Measurements from ENCODE around the gene KIF18B. TPM values are rescaled to one million over a fixed set of nuclear protein-coding genes. Genes with fewer than 3 reads are reported as not detected.
A peak's percentile ranks its signal among the peaks of the same experiment; 100 is the strongest.

Gene KIF18B
- total and polyA plus RNA-seq, 2 of the 13 experiments (the other 11 are each of a cell fraction or from before 2014, with no cell fraction given), result 15.2 to 15.3 TPM

GRCh38 chr17:44947461-44948314 lies at the start of gene KIF18B (continued):
- TF ChIP-seq, protein P1, sequence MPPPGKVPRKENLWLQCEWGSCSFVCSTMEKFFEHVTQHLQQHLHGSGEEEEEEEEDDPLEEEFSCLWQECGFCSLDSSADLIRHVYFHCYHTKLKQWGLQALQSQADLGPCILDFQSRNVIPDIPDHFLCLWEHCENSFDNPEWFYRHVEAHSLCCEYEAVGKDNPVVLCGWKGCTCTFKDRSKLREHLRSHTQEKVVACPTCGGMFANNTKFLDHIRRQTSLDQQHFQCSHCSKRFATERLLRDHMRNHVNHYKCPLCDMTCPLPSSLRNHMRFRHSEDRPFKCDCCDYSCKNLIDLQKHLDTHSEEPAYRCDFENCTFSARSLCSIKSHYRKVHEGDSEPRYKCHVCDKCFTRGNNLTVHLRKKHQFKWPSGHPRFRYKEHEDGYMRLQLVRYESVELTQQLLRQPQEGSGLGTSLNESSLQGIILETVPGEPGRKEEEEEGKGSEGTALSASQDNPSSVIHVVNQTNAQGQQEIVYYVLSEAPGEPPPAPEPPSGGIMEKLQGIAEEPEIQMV (CRISPR knock-in tag; IDR thresholded peaks at IDR 0.05; ENCODE audit: low read depth), result peak; percentile 51
- TF ChIP-seq ZSCAN31 (CRISPR knock-in tag; IDR thresholded peaks at IDR 0.05; ENCODE audit: low read depth) (peak; percentile 95), TSC22D2 (CRISPR knock-in tag; IDR thresholded peaks at IDR 0.05; ENCODE audit: borderline replicate concordance) (0 out of 2 replicates have a peak, but pooled peaks have one; percentile 43), ESRRA (CRISPR knock-in tag; IDR thresholded peaks at IDR 0.05; ENCODE audit: low read depth) (peak; percentile 41), U2AF2 (IDR thresholded peaks at IDR 0.05; ENCODE audit: low read depth, low read length) (0 out of 2 replicates have a peak, but pooled peaks have one; percentile 63), ZNF503 (CRISPR knock-in tag; IDR thresholded peaks at IDR 0.05) (peak; percentile 83; the same call in 1 of the 2 replicates), ZNF607 (CRISPR knock-in tag; IDR thresholded peaks at IDR 0.05; ENCODE audit: borderline replicate concordance) (peak; percentile 87), CREM (IDR thresholded peaks at IDR 0.05) (peak; percentile 60), CREM (CRISPR knock-in tag; IDR thresholded peaks at IDR 0.05) (no peak), GMEB1 (CRISPR knock-in tag; IDR thresholded peaks at IDR 0.05; ENCODE audit: borderline replicate concordance) (peak; percentile 65; the same call in 1 of the 2 replicates), RBFOX2 (IDR thresholded peaks at IDR 0.05; ENCODE audit: low read depth, low read length) (peak; percentile 86), FOSL2 (CRISPR knock-in tag; IDR thresholded peaks at IDR 0.05) (peak; percentile 51; the same call in 1 of the 2 replicates), SIN3A (IDR thresholded peaks at IDR 0.05; ENCODE audit: borderline replicate concordance, low read depth, low read length) (peak; percentile 100), PAX8 (CRISPR knock-in tag; IDR thresholded peaks at IDR 0.05; ENCODE audit: borderline replicate concordance) (0 out of 2 replicates have a peak, but pooled peaks have one; percentile 61), ZNF34 (CRISPR knock-in tag; IDR thresholded peaks at IDR 0.05; ENCODE audit: borderline replicate concordance) (0 out of 2 replicates have a peak, but pooled peaks have one; percentile 48), ZNF678 (CRISPR knock-in tag; IDR thresholded peaks at IDR 0.05) (0 out of 2 replicates have a peak, but pooled peaks have one; percentile 51), SKIL (CRISPR knock-in tag; IDR thresholded peaks at IDR 0.05; ENCODE audit: borderline replicate concordance) (0 out of 2 replicates have a peak, but pooled peaks have one; percentile 16)
- TF ChIP-seq, protein P2, sequence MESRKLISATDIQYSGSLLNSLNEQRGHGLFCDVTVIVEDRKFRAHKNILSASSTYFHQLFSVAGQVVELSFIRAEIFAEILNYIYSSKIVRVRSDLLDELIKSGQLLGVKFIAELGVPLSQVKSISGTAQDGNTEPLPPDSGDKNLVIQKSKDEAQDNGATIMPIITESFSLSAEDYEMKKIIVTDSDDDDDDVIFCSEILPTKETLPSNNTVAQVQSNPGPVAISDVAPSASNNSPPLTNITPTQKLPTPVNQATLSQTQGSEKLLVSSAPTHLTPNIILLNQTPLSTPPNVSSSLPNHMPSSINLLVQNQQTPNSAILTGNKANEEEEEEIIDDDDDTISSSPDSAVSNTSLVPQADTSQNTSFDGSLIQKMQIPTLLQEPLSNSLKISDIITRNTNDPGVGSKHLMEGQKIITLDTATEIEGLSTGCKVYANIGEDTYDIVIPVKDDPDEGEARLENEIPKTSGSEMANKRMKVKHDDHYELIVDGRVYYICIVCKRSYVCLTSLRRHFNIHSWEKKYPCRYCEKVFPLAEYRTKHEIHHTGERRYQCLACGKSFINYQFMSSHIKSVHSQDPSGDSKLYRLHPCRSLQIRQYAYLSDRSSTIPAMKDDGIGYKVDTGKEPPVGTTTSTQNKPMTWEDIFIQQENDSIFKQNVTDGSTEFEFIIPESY (CRISPR knock-in tag; IDR thresholded peaks at IDR 0.05), result peak; percentile 71
